ENCODE results near the gene SYT12.

DNA sequence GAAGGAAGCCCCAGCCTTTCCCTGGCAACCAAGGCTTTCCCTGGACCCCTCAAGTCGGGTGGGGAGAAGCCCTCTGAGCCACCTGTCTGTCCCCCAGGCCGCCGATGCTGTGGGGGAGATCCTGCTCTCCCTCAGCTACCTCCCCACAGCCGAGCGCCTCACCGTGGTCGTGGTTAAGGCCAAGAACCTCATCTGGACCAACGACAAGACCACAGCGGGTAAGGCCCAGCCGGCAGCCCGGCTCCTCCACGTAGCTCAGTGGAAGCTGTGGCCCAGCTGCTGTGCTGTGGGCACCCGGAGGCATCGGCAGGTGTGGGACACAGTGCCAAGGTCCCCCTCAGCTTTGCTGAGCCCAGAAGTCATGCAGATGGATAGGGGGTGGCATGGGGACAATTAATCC, 21.6 kb downstream of the SYT12 start:
- TF ChIP-seq CTCF (IDR thresholded peaks at IDR 0.05) = no peak
- no peak for TF ChIP-seq POLR2A (IDR thresholded peaks at IDR 0.05)

All from Peyer's patch (tissue), 4 donors.